Heart right ventricle (tissue), 16 donors: ENCODE results near the gene LRRN4CL. TPM values are rescaled to one million over a fixed set of nuclear protein-coding genes. Genes with fewer than 3 reads are reported as not detected.

ENCODE experiments used
- ATAC-seq, 8 donors: fragments of 200-7000 bp; cut with Tn5 transposase; one replicate each; pipeline ENCODE4 v1.9.1; 2020; ENCODE audit warnings: mild to moderate bottlenecking in 8 of 8, moderate library complexity in 8 of 8, moderate number of reproducible peaks in 1 of 8
- DNase-seq, 2 donors: peaks; one replicate each; pipeline ENCODE4 v3.0.0-alpha.2; 2020
- H3K27ac ChIP-seq, 10 donors: fragments of 200-600 bp; sonication (generic) in 2 of 10; one replicate each; pipeline versions ENCODE4 v1.5.0 to v1.8.0; 2020 to 2022; ENCODE audit warnings: mild to moderate bottlenecking in 3 of 10
- H3K27me3 ChIP-seq, 7 donors: fragments of 200-600 bp; one replicate each; pipeline ENCODE4 v1.8.0; 2021 to 2022; ENCODE audit warnings: mild to moderate bottlenecking in 2 of 7
- H3K36me3 ChIP-seq, 9 donors: fragments of 200-600 bp; sonication (generic) in 1 of 9; one replicate each; pipeline versions ENCODE4 v1.5.0 to v1.8.0; 2020 to 2022; ENCODE audit warnings: mild to moderate bottlenecking in 2 of 9
- H3K4me1 ChIP-seq, 9 donors: fragments of 200-600 bp; sonication (generic) in 1 of 9; one replicate each; pipeline versions ENCODE4 v1.5.0 to v1.8.0; 2020 to 2022; ENCODE audit warnings: mild to moderate bottlenecking in 4 of 9
- H3K4me3 ChIP-seq, 10 donors: fragments of 200-600 bp; sonication (generic) in 2 of 10; one replicate each; pipeline versions ENCODE4 v1.5.0 to v1.8.0; 2020 to 2022; ENCODE audit warnings: mild to moderate bottlenecking in 7 of 10, moderate library complexity in 2 of 10
- H3K9me3 ChIP-seq, 11 donors: fragments of 200-600 bp in 10 of 11; sonication (generic) in 2 of 11; one replicate each; pipeline versions ENCODE4 v1.5.0 to v1.8.0; 2013 to 2022; ENCODE audit warnings: mild to moderate bottlenecking in 2 of 11, control low read depth in 1 of 11, moderate library complexity in 1 of 11
- CTCF ChIP-seq, 9 donors: fragments of 200-600 bp; sonication (generic) in 2 of 9; IDR thresholded peaks; one replicate each; pipeline versions ENCODE4 v1.5.0 to v1.8.0; 2021 to 2022; ENCODE audit warnings: antibody characterized with exemption in 9 of 9, mild to moderate bottlenecking in 5 of 9, moderate library complexity in 1 of 9
- WGBS, 2 donors: extraction: QIAGEN DNeasy Blood & Tissue Kit; methylation state at CpG; one replicate each; pipeline ENCODE4 v1.1.7; 2013; ENCODE audit warnings: inconsistent platforms in 1 of 2; 5-methylcytosine and 5-hydroxymethylcytosine counted together
- intact Hi-C, 10 donors: fragments of 100-400 bp; cut with DNase I; formaldehyde crosslinking; loops; one replicate each; pipeline versions ENCODE4 v1.11.1 to v1.14.2; 2022
- polyA plus RNA-seq, 2 donors: library from polyadenylated mRNA; stranded (reverse); fragments of 200-250 nt; gene quantifications; one replicate each; pipeline ENCODE4 v1.2.3, GENCODE V29; 2013
- total RNA-seq, 10 donors: library from RNA; stranded (reverse); fragmentation: NEBNext Ultra II Directional in 3 of 10; extraction: Animal tissue kit (Norgen Biotek cat#: 25700) in 3 of 10; gene quantifications; one replicate each; pipeline versions ENCODE4 v1.2.1 to v1.2.4, GENCODE V29; 2021 to 2023
- donor health status: Arrhythmogenic right ventricular cardiomyopathy.
- donor health status: ischemic (EF 13 %, LVEDD 7.1; RV severe dilation, severe dysfunction).
- donor health status: healthy with polysubstance abuse.
- donor health status: DM: no; HTN: yes; CAD: no.
- donor health status: DM: no; HTN: no; CAD: no.
- donor health status: ischemic (EF 25% LVEDD 6.9; RV normal size, moderate dysfunction).
- donor health status: ischemic (EF 25% LVEDD 5.7; RV mildly dilated, moderate dysfunction).
- donor health status: healthy.
- donor health status: DM: yes; HTN: yes; CAD: no.
- donor health status: Ischemic cardiomyopathy.
- donor health status: ischemic (EF 35%, LVEDD 5.7; RV mildly dilated, moderate dysfunction).
- donor health status: nonischemic (EF 11% LVEDD 7.7; RV severe dilation, severe dysfunction).
- donor health status: DM: yes; HTN: yes; CAD: no.
- donor health status: PGD.
- donor health status: ischemic (EF 29% LVEDD 5.4; RV normal size, mild dysfunction).
- donor health status: nonischemic (EF 23%, LVEDD 6.1; RV moderate dilation, normal function).

LRRN4CL gene
- total and polyA plus RNA-seq, 12 donors, result 1.9 to 9.5 (median 2.6) TPM

GRCh38 chr11:62664405-62665074 is 24.8 kb downstream of the LRRN4CL start:
- peaks cover 16 to 43% (median 31%) of the 10 kb centered on the region in 9 donors for H3K4me1 ChIP-seq
- DNase-seq (no peak), ATAC-seq (peak; percentile 12 to 50 (median 28))
- H3K36me3 ChIP-seq, result peaks cover 0 to 45% (median 10%) of the 10 kb centered on the region in 9 donors
- peak overlapping the region; percentile 80 to 94 (median 91) for H3K27ac ChIP-seq
- no peaks in the 10 kb centered on the region for H3K9me3 ChIP-seq
- H3K4me3 ChIP-seq, result peak overlapping the region; percentile 59 to 95 (median 80)
- WGBS, 2 donors, result 3% methylated on average over 36 of the region's 36 CpGs
- intact Hi-C loops, result loop anchor here in 2 of 10 donors (5.0 kb wide), 3 partner anchors 43 to 67 kb away; partner anchors contain the start of genes BSCL2 (in 1 of the 2), GNG3 (in 1 of the 2) and MTA2 (in 1 of the 2)
- no peak for TF ChIP-seq CTCF (IDR thresholded peaks at IDR 0.05)
- no peaks in the 10 kb centered on the region for H3K27me3 ChIP-seq

GRCh38 chr11:62656796-62657429 is 32.4 kb downstream of the LRRN4CL start:
- no peak for ATAC-seq
- TF ChIP-seq CTCF (IDR thresholded peaks at IDR 0.05), result no peak
- intact Hi-C loops, result loop anchor here in 1 of 10 donors (5.0 kb wide), 1 partner anchor 1240 kb away; no protein-coding TSS in a partner anchor
- Histone ChIP-seq H3K4me1 (peaks cover 0 to 12% (median 8%) of the 10 kb centered on the region in 9 donors), H3K9me3 (no peaks in the 10 kb centered on the region), H3K4me3 (no peak overlapping the region), H3K27ac (no peak overlapping the region), H3K36me3 (peaks cover 0 to 10% (median under 1%) of the 10 kb centered on the region in 9 donors), H3K27me3 (no peaks in the 10 kb centered on the region)
- no peak for DNase-seq
- WGBS, 2 donors, result 43 to 57% methylated on average over 5 of the region's 5 CpGs

DNA sequence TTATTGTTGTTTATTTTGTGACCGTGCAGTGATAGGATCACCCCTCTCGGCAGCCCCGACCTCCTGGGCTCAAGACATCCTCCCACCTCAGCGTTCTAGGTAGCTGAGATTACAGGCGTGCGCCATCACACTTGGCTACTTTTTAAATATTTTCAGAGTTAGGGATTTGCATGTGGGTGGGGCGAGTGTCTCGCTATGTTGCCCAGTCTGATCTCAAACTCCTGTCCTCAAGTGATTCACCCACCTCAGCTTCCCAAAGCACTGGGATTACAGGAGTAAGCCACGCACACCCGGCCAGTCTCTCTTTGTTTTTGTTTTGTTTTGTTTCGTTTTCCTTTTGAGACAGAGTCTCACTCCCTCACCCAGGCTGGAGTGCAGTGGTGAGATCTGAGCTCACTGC is 35.0 kb downstream of the LRRN4CL start:
- 87% methylated on average over 11 of the region's 11 CpGs for WGBS, 2 donors

More for the DNA sequence above, 35.0 kb downstream of the LRRN4CL start:
- H3K27ac ChIP-seq, result no peak overlapping the region
- H3K36me3 ChIP-seq, result peaks cover 0 to 14% (median 5%) of the 10 kb centered on the region in 9 donors
- intact Hi-C loops, result loop anchor here in 1 of 10 donors (5.0 kb wide), 1 partner anchor 42 kb away; the partner anchor contains the start of genes EML3 and ROM1
- ATAC-seq, result no peak
- no peak overlapping the region for H3K4me3 ChIP-seq
- TF ChIP-seq CTCF (IDR thresholded peaks at IDR 0.05), result no peak
- H3K27me3 ChIP-seq, result no peaks in the 10 kb centered on the region
- H3K4me1 ChIP-seq, result peaks cover 0 to 19% (median 15%) of the 10 kb centered on the region in 9 donors
- no peak for DNase-seq
- no peaks in the 10 kb centered on the region for H3K9me3 ChIP-seq
